B cell (primary cell): Measurements from ENCODE around the gene CDC42BPA. TPM values are rescaled to one million over a fixed set of nuclear protein-coding genes. Genes with fewer than 3 reads are reported as not detected.

ENCODE experiments used
- ATAC-seq: fragments of 200-7000 bp; cut with Tn5 transposase; one replicate; pipeline ENCODE4 v1.10.0; 2021; ENCODE audit warnings: low read depth, mild to moderate bottlenecking, moderate number of reproducible peaks, moderate library complexity
- CTCF ChIA-PET: fragments of 350-600 bp; sonication (Branson Sonifier 250); formaldehyde crosslinking; loops from one replicate; lab custom pipeline; 2021; ENCODE audit warnings: antibody characterized with exemption, inconsistent platforms; lab: Charles Lee
- POLR2A ChIA-PET: fragments of 350-600 bp; sonication (Branson Sonifier 250); formaldehyde crosslinking; loops from one replicate; lab custom pipeline; 2021; ENCODE audit warnings: antibody characterized with exemption; lab: Charles Lee
- DNase-seq: peaks from one replicate; pipeline ENCODE4 v3.0.0; 2013
- H2AFZ ChIP-seq: 2 replicates; pipeline ENCODE4 v1.6.1; 2012; ENCODE audit warnings: mild to moderate bottlenecking, low read depth, low read length; ENCODE audit not compliant: insufficient read depth, poor library complexity, severe bottlenecking
- H3K27ac ChIP-seq, 2 donors: 1 replicate in 1 of 2; 2 replicates in 1 of 2; pipeline ENCODE4 v1.5.1; 2012 to 2013; ENCODE audit warnings: low read length in 2 of 2, mild to moderate bottlenecking in 2 of 2, moderate library complexity in 1 of 2
- H3K27me3 ChIP-seq, 4 experiments: fragments of 200-600 bp in 1 of 4; sonication (generic) in 1 of 4; replicated peaks in 1 of 4; 1 replicate in 2 of 4; 2 replicates in 2 of 4; pipeline versions ENCODE4 v1.6.1 to v1.7.0; 2013 to 2016; ENCODE audit warnings: low read length in 3 of 4, mild to moderate bottlenecking in 2 of 4, mixed read lengths in 1 of 4, moderate library complexity in 1 of 4; ENCODE audit not compliant: insufficient read depth in 4 of 4, control insufficient read depth in 3 of 4; ENCODE audit errors: control extremely low read depth in 1 of 4
- H3K36me3 ChIP-seq, 2 experiments: replicated peaks in 1 of 2; 1 replicate in 1 of 2; 2 replicates in 1 of 2; pipeline versions ENCODE4 v1.6.1 to v1.7.1; 2013; ENCODE audit warnings: low read length in 1 of 2; ENCODE audit not compliant: insufficient read depth in 2 of 2, control insufficient read depth in 1 of 2; ENCODE audit errors: control extremely low read depth in 1 of 2, extremely low read depth in 1 of 2
- H3K4me1 ChIP-seq, 2 donors: fragments of 200-600 bp in 1 of 2; sonication (generic) in 1 of 2; 1 replicate in 1 of 2; 2 replicates in 1 of 2; pipeline versions ENCODE4 v1.5.1 to v1.6.1; 2013 to 2017; ENCODE audit warnings: low read length in 2 of 2; ENCODE audit not compliant: control insufficient read depth in 2 of 2, insufficient read depth in 2 of 2
- H3K4me2 ChIP-seq: replicated peaks from 2 replicates; pipeline ENCODE3; 2012; ENCODE audit warnings: mild to moderate bottlenecking, low read depth, low read length; ENCODE audit not compliant: poor library complexity, severe bottlenecking
- H3K4me3 ChIP-seq, 5 experiments: fragments of 200-600 bp in 1 of 5; sonication (generic) in 1 of 5; 1 replicate in 3 of 5; 2 replicates in 2 of 5; pipeline versions ENCODE4 v1.5.1 to v1.7.0; 2011 to 2016; ENCODE audit warnings: low read length in 4 of 5, mild to moderate bottlenecking in 4 of 5, low read depth in 2 of 5, control low read depth in 1 of 5, moderate library complexity in 1 of 5; ENCODE audit not compliant: insufficient read depth in 1 of 5; ENCODE audit errors: control extremely low read depth in 1 of 5, extremely low read depth in 1 of 5
- H3K79me2 ChIP-seq: fragments of 200-600 bp; sonication (generic); one replicate; pipeline ENCODE4 v1.6.0; 2016; ENCODE audit warnings: low read length; ENCODE audit not compliant: control insufficient read depth, insufficient read depth
- H3K9ac ChIP-seq: fragments of 200-600 bp; sonication (generic); 2 replicates; pipeline ENCODE4 v1.6.1; 2017; ENCODE audit warnings: mild to moderate bottlenecking, low read length, moderate library complexity
- H3K9me3 ChIP-seq, 3 donors: one replicate each; pipeline versions ENCODE4 v1.6.1 to v1.7.1; 2013; ENCODE audit warnings: low read length in 2 of 3; ENCODE audit not compliant: control insufficient read depth in 2 of 3, insufficient read depth in 1 of 3; ENCODE audit errors: control extremely low read depth in 1 of 3
- H4K20me1 ChIP-seq: 2 replicates; pipeline ENCODE4 v1.6.0; 2012; ENCODE audit warnings: mild to moderate bottlenecking, low read length; ENCODE audit not compliant: insufficient read depth, control insufficient read depth, poor library complexity, severe bottlenecking
- H3K27ac Mint-ChIP-seq: one replicate; pipeline ENCODE4 v1.8.0; 2021; ENCODE audit warnings: mixed read lengths
- H3K27me3 Mint-ChIP-seq: one replicate; pipeline ENCODE4 v1.8.0; 2021; ENCODE audit warnings: mixed read lengths
- H3K4me1 Mint-ChIP-seq: one replicate; pipeline ENCODE4 v1.8.0; 2021; ENCODE audit warnings: mixed read lengths
- H3K4me3 Mint-ChIP-seq: one replicate; pipeline ENCODE4 v1.8.0; 2021; ENCODE audit warnings: mixed read lengths
- H3K9me3 Mint-ChIP-seq: one replicate; pipeline ENCODE4 v1.8.0; 2022; ENCODE audit warnings: mixed read lengths; ENCODE audit not compliant: insufficient read depth
- CTCF ChIP-seq: fragments of 200-600 bp; IDR thresholded peaks from one replicate; pipeline ENCODE4 v1.8.0; 2022; ENCODE audit warnings: antibody characterized with exemption, mild to moderate bottlenecking
- EZH2 ChIP-seq: IDR thresholded peaks from 2 replicates; pipeline ENCODE4 v1.6.1; 2012; ENCODE audit warnings: borderline replicate concordance, low read depth, mild to moderate bottlenecking, moderate library complexity, low read length; ENCODE audit not compliant: insufficient read depth, poor library complexity, severe bottlenecking
- WGBS: methylation state at CpG from one replicate; pipeline ENCODE4 v1.1.5; 2013; ENCODE audit warnings: missing lambda C conversion rate; ENCODE audit not compliant: insufficient coverage; 5-methylcytosine and 5-hydroxymethylcytosine counted together
- intact Hi-C: fragments of 100-400 bp; cut with micrococcal nuclease; formaldehyde crosslinking; loops from one replicate; pipeline ENCODE4 v1.10.0; 2022
- polyA plus RNA-seq: library from polyadenylated mRNA; depleted of rRNA; stranded (reverse); fragments of >200 nt; gene quantifications from 2 replicates; pipeline ENCODE4 v1.2.3, GENCODE V29; 2012
- total RNA-seq, 2 donors: library from RNA; stranded (reverse); fragments of 120-200 nt in 1 of 2; gene quantifications; 1 replicate in 1 of 2; 2 replicates in 1 of 2; pipeline versions ENCODE4 v1.2.3 to v1.2.4, GENCODE V29; 2013 to 2022

The CDC42BPA gene
- total and polyA plus RNA-seq, 2 donors (not counting 1 experiment from before 2014, with no cell fraction given), result 0.04 to 0.69 TPM

- no peak overlapping the region for H3K4me3 ChIP-seq
- Mint-ChIP-seq H3K4me1 (no peaks in the 10 kb centered on the region), H3K4me3 (no peak overlapping the region), H3K27ac (no peak overlapping the region), H3K27me3 (peaks cover 11% of the 10 kb centered on the region), H3K9me3 (no peaks in the 10 kb centered on the region)
- no peaks in the 10 kb centered on the region for H3K4me1 ChIP-seq
- H3K27ac ChIP-seq, result no peak overlapping the region
- no peaks in the 10 kb centered on the region for H3K9me3 ChIP-seq
- no peaks in the 10 kb centered on the region for H3K79me2 ChIP-seq
- H3K27me3 ChIP-seq, result peaks cover 0 to 5% (median 0%) of the 10 kb centered on the region in 4 experiments
- intact Hi-C loops, result no loop called here
- H3K9ac ChIP-seq, result no peak overlapping the region
- ATAC-seq, result no peak
- H3K4me2 ChIP-seq, result no peak overlapping the region
- no peak for DNase-seq
- no peaks in the 10 kb centered on the region for H4K20me1 ChIP-seq
- no CpG with 5 or more reads among the region's 2 CpGs for WGBS
- H3K36me3 ChIP-seq, result no peaks in the 10 kb centered on the region
- TF ChIP-seq CTCF, result no peak
- no peak for TF ChIP-seq EZH2
- POLR2A ChIA-PET, result no interaction called here
- CTCF ChIA-PET, result no interaction called here
- H2AFZ ChIP-seq, result no peak overlapping the region
These were observed 126.7 kb downstream of the CDC42BPA start for GRCh38 chr1:227191607-227192006.

GRCh38 chr1:227190321-227190720 lies 128.0 kb downstream of the CDC42BPA start:
- no peak overlapping the region for H3K27ac Mint-ChIP-seq
- POLR2A ChIA-PET, result no interaction called here
- CTCF ChIA-PET, result no interaction called here
- H3K4me3 Mint-ChIP-seq, result no peak overlapping the region
- H3K4me1 Mint-ChIP-seq, result no peaks in the 10 kb centered on the region
- no CpG with 5 or more reads among the region's 2 CpGs for WGBS
- H3K27me3 Mint-ChIP-seq, result peaks cover 11% of the 10 kb centered on the region
- intact Hi-C loops, result no loop called here
- H3K9me3 Mint-ChIP-seq, result no peaks in the 10 kb centered on the region
- no peaks in the 10 kb centered on the region for H4K20me1 ChIP-seq
- H2AFZ ChIP-seq, result no peak overlapping the region
- no peak overlapping the region for H3K4me2 ChIP-seq
- no peak overlapping the region for H3K9ac ChIP-seq
- no peaks in the 10 kb centered on the region for H3K4me1 ChIP-seq
- H3K4me3 ChIP-seq, result no peak overlapping the region
- no peak for TF ChIP-seq CTCF
- TF ChIP-seq EZH2, result no peak
- peaks cover 0 to 5% (median 0%) of the 10 kb centered on the region in 4 experiments for H3K27me3 ChIP-seq
- no peak overlapping the region for H3K27ac ChIP-seq
- no peak for ATAC-seq
- no peaks in the 10 kb centered on the region for H3K9me3 ChIP-seq
- H3K79me2 ChIP-seq, result no peaks in the 10 kb centered on the region
- DNase-seq, result no peak
- H3K36me3 ChIP-seq, result no peaks in the 10 kb centered on the region
